HPDE6-E6E7 (cell line): Measurements from ENCODE around the gene OR51G2.
"Not testable (repeated sequence)": the region's sequence is repeated elsewhere in the genome, so short reads cannot be mapped to it uniquely, and the experiment has no call there.

Experiments
- DNase-seq: peaks from one replicate; pipeline ENCODE4 v3.0.0; 2011; ENCODE audit warnings: missing footprints; ENCODE audit errors: extremely low spot score

OR51G2 gene, protein sequence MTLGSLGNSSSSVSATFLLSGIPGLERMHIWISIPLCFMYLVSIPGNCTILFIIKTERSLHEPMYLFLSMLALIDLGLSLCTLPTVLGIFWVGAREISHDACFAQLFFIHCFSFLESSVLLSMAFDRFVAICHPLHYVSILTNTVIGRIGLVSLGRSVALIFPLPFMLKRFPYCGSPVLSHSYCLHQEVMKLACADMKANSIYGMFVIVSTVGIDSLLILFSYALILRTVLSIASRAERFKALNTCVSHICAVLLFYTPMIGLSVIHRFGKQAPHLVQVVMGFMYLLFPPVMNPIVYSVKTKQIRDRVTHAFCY

DNA sequence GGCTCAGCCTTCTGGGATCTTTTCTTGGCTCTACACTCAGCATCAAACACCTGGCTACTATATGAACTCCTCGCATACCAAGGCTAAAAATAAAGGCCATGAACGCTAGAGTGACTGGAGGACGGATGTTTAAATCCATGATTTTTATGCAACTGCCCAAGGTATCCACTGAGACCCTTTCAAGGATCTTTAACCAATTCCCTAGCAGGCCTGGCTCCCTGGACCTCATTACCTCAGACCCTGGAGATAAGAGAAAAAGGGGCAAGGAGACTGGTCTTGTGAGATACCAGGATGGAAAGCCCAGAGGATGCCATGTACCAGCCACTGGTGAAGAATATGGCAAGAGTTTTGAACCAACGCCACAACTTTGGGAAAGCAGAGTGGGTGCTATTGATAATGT lies at the start of gene OR51G2:
TSS of gene OR51G2 (minus strand) at position 101 of the 400 bp plus-strand sequence. CDS start 3,687 bp downstream, outside the sequence.
- no peak for DNase-seq

DNA sequence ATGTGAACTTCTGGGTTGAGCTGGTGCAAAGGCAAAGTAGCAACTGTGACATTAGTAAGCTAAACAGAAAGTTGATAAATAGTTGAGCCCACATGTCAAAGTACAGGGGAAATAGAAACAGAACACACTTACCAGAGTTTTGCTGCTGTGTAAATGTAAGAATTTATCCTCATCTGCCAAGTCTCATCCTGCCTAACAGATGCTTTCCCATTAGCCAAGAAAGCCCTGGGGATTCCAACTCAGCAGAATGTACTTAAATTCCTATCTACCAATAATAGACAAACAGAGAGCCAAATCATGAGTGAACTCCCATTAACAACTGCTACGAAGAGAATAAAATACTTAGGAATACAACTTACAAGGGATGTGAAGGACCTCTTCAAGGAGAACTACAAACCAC lies 43.7 kb upstream of the OR51G2 start:
- no peak for DNase-seq

DNA sequence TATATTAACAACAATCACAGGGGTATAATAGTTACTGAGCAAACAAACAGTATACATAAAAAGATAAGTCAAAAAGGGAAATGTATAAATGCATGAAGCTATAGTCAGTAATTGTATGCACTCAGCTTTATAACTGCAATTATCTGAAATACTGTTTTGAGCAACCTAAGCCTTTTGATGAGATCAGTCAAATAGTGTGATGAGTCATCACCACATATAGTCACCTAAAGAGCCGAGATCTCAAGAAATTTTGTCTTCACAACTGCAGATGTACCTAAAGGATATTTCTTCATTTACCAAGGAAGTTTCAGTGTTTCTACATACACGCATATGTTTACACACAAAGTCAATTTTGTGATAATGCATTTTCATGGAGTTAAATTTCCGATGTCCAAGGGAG lies 41.7 kb upstream of the OR51G2 start:
- no peak for DNase-seq

GRCh38 chr11:4957396-4957795 lies 38.2 kb upstream of the OR51G2 start:
- no peak for DNase-seq

- DNase-seq, result not testable (repeated sequence)
Observed at GRCh38 chr11:4955613-4956012, 36.5 kb upstream of the OR51G2 start, which contains the start of gene OR51A2. OR51A2 (minus strand) TSS chr11:4955713; CDS start chr11:4955713, 0 bp downstream.

GRCh38 chr11:4947505-4947904 lies 28.4 kb upstream of the OR51G2 start, which contains the start of gene OR51A4:
OR51A4 (minus strand) TSS chr11:4947605; CDS start chr11:4947100, 505 bp downstream.
- no peak for DNase-seq

DNA sequence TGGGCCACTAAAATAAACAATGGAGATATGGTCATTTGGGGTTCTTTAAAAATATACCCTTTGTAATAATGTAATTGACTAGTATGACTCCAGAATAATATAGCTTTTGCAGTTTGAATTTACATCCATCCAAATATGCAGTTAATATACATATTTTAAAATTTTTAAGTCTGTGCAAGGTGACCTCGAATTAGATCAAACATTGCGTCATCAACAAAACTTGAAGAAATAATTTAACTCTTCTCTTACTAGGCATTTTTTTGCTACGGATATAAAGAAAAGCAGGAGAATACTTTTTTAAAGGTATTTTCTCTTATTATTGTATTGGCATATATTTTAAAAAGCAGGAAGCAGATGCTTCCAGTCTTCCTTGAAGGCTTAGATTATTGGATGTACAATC lies 17.6 kb upstream of the OR51G2 start:
- DNase-seq, result no peak

- DNase-seq, result no peak
Observed at GRCh38 chr11:4932751-4933150, 13.6 kb upstream of the OR51G2 start.

DNA sequence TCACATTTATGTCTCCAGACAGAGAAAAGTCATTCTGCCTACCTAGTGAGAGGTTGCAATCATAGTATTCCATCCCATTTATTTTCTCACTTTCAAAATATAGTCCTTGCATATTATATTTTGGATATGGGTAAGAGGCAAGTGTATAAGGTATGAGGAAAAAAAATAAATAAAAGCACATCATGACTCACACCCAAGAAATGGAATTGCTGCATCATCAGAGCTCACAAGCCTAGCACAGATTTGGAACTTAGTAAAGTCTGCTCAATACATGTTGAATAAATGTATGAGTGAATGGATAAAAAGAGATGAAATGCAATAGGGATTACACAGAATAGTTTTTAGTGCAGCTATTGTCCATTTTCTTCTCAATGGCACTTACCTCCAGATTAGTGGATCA lies 7.5 kb upstream of the OR51G2 start:
- no peak for DNase-seq

GRCh38 chr11:4924239-4924638 lies 5.1 kb upstream of the OR51G2 start, which contains the start of gene OR51G1:
OR51G1 (minus strand) TSS chr11:4924339; CDS start chr11:4924339, 0 bp downstream.
- DNase-seq, result no peak

DNA sequence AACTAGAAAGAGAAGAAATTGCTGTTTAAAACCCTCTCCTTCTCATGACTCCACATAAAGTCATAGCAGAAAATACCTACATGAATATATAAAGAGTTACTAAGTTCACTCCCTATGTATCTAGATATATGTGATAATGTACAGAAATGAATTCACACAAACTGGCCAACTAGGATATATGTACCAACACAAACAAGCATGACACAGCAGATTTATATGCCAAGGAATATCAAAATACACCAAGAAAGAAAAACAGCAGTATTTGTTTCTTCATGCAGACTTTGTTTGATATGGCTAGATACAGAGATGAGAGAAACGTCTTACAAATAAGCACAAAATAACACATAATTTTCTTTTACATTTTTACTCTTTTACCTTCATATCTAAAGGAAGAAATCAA lies 3.2 kb upstream of the OR51G2 start:
- DNase-seq, result no peak

DNA sequence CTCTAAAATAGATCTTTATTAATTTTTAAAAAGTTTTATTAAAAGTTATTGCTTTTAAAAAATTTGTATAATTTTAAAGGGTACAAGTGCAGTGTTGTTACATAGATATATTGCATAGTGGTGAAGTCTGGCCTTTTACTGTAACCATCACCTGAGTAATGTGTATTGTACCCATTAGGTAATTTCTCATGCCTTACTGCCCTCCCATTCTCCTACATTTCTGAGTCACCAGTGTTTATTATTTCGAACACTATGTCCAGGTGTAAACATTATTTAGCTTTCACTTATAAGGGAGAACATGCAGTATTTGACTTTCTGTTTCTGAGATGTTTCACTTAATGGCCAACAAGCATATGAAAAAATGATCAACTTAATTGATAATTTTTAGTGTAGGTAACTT lies 2.6 kb upstream of the OR51G2 start:
- DNase-seq, result no peak

DNA sequence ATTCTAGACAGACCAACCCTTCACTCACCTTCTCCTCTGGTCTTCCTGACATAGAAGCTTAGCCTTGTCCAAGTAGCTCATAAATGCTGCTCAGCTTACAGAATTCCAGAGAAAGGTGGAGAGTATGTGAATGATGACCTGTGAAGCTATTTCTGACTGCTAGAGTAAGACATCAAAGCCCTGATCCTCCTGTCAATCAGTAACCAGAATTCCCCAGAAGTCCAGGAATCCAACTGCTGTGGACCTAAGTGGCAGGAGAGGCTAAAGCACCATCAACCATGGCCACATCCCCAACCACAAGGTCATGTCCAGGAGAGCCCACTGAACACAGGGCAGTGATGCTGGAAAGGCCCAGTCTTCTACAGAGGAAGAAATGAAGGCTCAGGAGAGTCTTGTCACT lies 2.6 kb downstream of the OR51G2 start:
- DNase-seq, result no peak

DNA sequence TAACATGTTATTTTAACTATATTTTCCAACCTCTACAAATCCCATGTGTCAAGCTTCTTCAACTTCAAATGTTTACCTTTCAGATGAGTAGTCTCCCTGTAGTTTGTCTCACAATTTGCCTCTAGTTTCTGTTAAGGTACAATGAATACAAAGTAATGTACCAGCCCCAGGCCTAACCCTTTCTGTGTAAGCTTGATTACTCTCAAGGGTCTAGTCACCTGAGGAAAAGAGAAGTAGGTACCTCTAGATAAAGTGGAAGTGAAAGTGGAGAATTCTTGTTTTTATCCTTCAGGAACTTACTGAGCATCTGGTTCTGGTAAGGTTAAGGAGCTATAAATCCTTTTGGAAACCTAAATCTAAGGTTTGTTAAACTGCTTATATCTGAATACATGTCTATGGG lies 15.7 kb downstream of the OR51G2 start, which contains the start of gene OR51A7:
TSS of gene OR51A7 (plus strand) at position 300 of the 400 bp plus-strand sequence. CDS start 3,587 bp downstream, outside the sequence.
- no peak for DNase-seq

- no peak for DNase-seq
Observed at GRCh38 chr11:4891996-4892640, 27.0 kb downstream of the OR51G2 start.

GRCh38 chr11:4890279-4890678 lies 28.9 kb downstream of the OR51G2 start:
- no peak for DNase-seq

- no peak for DNase-seq
Observed at GRCh38 chr11:4887591-4887990, 31.6 kb downstream of the OR51G2 start.

GRCh38 chr11:4886186-4886585 lies 33.0 kb downstream of the OR51G2 start:
- no peak for DNase-seq

GRCh38 chr11:4884361-4884760 lies 34.8 kb downstream of the OR51G2 start:
- no peak for DNase-seq

- no peak for DNase-seq
Observed at GRCh38 chr11:4882543-4882942, 36.6 kb downstream of the OR51G2 start.

DNA sequence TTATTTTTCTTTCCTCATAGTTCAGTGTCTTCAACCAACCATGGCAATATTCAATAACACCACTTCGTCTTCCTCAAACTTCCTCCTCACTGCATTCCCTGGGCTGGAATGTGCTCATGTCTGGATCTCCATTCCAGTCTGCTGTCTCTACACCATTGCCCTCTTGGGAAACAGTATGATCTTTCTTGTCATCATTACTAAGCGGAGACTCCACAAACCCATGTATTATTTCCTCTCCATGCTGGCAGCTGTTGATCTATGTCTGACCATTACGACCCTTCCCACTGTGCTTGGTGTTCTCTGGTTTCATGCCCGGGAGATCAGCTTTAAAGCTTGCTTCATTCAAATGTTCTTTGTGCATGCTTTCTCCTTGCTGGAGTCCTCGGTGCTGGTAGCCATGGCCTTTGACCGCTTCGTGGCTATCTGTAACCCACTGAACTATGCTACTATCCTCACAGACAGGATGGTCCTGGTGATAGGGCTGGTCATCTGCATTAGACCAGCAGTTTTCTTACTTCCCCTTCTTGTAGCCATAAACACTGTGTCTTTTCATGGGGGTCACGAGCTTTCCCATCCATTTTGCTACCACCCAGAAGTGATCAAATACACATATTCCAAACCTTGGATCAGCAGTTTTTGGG lies 37.2 kb downstream of the OR51G2 start, which contains the start of gene OR51T1:
TSS of gene OR51T1 (plus strand) at position 41 of the 641 bp plus-strand sequence. CDS start at position 41, 0 bp downstream.
- no peak for DNase-seq

- DNase-seq, result no peak
Observed at GRCh38 chr11:4881188-4881587, 38.0 kb downstream of the OR51G2 start.
